Body of pancreas (tissue), 4 donors: ENCODE measurements around the gene ZNF789.

Experiments
- CTCF ChIP-seq, 7 experiments: fragments of 450-650 bp in 4 of 7; fragments of 200-600 bp in 3 of 7; sonication (generic) in 3 of 7; IDR thresholded peaks; one replicate each; pipeline ENCODE4 v1.5.1; 2016 to 2019; ENCODE audit warnings: antibody characterized with exemption in 7 of 7
- POLR2A ChIP-seq, 3 donors: fragments of 450-650 bp; IDR thresholded peaks; one replicate each; pipeline ENCODE4 v1.6.1; 2016; ENCODE audit warnings: antibody characterized with exemption in 3 of 3, mild to moderate bottlenecking in 2 of 3

- TF ChIP-seq CTCF (IDR thresholded peaks at IDR 0.05) (no peak), POLR2A (IDR thresholded peaks at IDR 0.05) (no peak)
Measured at GRCh38 chr7:99476107-99476506, 3.4 kb downstream of the ZNF789 start.
